GM21576 (cell line): ENCODE measurements around the gene POFUT1.
"Not testable (repeated sequence)": the region's sequence is repeated elsewhere in the genome, so short reads cannot be mapped to it uniquely, and the experiment has no call there.

Source experiments
- ATAC-seq: cut with Tn5 transposase; IDR thresholded peaks from one replicate; pipeline ENCODE4 v1.9.1; 2021; ENCODE audit warnings: mild to moderate bottlenecking, moderate library complexity; ENCODE audit not compliant: unreplicated experiment

The POFUT1 gene

DNA sequence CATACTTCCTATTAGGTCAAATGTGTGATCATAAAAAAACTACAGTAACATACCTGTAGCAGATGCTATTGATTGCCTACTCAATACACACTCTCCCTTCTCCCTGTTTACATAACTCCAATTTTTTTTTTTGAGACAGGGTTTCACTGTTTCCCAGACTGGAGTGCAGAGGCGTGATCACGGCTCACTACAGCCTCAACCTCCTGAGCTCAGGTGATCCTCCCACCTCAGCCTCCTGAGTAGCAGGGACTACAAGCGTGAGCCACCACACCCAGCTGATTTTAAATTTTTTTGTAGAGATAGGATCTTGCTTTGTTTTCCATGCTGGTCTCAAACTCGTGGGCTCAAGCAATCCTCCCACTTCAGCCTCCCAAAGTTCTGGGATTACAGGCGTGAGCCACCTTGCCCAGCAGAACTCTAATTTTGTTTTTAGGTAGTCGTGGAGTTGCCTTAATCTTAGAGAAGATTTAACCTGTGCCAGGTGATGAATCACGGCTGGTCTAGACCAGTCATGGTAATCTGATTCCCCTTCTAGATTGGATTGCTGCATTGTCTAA is 55.8 kb downstream of the POFUT1 start:
- no peak for ATAC-seq

DNA sequence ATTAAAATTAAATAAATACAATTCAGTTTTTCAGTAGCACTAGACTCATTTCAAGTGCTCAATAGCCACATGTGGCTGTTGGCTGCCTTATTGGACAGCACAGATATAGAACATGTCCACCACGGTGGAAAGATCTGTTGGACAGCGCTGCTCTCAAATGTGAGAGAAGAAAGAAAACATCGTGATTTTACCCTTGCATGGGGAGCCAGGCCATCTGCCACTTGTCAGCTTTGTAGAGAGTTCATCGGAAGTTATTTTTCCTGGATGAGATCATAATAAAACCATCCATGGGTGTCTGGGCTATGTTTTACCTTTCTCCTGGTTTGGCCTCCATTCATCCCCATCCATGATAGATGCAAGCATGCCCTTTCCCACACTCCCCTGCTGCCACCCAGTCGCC is 63.9 kb downstream of the POFUT1 start:
- ATAC-seq: no peak

DNA sequence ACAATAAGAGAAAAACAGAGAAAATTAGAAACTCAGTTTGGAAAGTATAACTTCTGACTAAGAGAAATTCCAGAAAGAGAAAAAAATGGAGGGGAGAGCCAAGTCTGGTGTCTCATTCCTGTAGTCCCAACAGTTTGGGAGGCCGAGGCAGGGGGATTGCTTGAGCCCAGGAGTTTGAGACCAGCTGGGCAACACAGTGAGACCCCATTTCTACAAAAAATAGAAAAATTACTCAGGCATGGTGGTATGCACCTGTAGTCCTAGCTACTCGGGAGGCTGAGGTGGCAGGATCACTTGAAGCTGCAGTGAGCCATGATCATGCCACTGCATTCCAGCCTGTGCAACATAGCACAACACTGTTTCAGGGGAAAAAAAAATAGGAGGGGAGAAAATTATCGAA is 66.7 kb downstream of the POFUT1 start:
- no peak for ATAC-seq

DNA sequence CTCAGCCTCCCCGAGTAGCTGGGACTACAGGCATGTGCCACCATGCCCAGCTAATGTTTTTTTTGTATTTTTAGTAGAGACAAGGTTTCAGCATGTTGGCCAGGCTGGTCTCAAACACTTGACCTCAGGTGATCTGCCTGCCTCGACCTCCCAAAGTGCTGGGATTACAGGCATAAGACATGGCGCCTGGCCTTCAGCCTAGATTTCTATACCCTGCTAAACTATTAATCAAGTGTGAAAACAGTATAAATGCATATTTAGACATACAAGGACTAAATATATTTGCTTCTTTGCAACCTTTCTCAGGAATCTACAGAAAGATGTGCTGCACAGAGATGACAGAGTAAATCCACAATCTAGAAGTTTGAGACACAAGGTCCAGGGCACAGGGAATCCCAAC is 67.5 kb downstream of the POFUT1 start:
- not testable (repeated sequence) for ATAC-seq

DNA sequence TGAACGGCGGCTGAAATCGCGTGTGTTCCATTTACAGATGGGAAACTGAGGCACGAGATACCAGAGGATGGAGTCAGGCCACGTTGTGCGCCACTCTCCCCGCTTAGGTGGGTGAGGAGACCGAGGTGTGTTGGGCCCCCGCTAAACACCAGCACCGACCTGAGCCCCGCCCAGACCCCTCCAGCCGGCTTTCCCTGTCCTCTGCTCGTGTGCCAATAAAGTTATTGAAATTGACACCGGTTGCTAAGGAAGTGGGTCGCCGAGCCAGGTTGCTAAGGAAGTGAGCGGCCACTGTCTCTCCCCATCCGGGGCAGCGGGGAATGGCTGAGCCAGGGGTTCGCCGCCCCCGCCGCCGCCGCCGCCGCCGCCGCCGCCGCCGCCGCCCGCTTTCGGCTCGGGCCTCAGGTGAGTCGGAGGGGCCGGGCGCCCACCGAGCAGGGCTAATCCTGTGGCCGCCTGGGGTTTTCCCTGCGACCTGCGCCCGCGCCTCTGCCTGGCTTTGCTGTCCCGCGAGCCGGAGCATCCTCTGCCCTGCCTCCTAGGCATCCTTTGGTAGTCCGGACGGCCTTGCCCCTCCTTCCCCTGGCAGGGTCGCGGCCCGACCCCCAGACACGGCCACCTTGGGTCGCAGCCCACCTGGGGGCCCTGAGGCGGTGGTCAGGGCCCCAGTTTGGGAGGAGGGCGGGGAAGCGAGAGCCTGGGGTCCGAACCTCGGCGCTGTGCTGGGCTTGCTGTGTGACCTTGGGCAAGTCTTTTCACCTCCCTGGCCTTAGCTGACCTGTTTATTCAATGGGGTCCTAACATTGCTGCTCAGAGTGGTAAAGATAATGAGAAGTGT is 69.9 kb downstream of the POFUT1 start, which contains the start of gene KIF3B:
TSS of gene KIF3B (plus strand) at position 291 of the 838 bp plus-strand sequence. CDS start 32,127 bp downstream, outside the sequence.
- peak; percentile 72 for ATAC-seq

DNA sequence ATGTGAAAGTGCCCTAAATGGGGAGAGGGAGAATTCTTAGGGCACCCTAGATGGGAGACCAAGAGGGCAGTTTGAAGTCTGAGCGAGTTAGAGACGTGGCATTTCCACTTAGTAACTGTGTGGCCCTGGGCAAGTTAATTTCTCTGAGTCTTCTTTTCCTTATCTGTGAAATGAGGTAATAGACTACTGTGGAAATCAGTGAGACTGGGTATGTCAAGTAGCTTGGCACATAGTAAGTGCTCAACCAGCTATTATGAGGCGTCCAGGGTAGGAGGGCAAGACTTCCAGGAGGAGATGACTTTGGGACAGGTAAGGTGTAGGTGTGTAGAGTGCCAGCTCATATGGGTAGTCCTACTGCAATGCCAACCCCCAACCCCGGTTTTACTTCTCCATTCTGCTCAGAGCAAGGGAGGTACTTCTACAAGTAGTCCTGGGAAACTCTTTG is 70.5 kb downstream of the POFUT1 start:
- ATAC-seq: peak; percentile 61

DNA sequence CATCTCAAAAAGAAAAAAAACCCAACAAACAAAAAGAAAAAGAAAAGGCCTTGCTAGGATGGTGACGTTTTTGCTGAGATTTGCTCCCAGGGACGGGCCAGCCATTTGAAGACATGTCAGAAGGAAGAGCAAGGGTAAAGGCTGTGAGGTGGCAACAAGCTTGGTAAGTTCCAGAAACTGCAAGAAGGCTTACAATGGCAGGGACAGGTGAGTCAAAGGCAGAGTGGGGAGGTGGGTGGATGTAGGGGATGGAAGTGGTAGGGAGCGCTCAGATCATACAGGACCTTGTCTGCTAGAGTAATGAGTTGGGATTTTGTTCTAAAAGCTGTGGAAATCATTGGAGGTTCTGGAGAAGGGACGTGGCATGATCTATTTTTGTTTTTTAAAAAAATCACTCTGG is 74.0 kb downstream of the POFUT1 start:
- no peak for ATAC-seq

DNA sequence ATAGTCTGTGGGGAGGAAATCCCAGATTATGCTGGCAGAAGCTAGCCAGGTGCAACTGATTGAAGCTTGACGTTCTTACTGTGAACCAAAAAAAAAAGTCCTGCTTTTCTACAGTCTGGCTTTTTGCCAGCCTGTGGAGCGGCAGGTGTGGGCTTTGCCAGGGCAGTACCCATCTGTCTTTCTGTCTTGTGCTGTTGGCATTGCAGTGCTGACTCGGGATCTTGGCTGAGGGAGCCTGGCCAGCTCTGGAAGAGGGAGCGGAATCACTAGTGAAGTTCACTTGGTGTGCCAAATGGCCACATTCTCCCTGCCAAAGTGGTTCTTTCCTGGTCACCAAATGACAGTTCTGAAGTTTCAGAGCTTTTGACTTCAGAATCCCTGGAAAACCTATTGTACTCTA is 74.8 kb downstream of the POFUT1 start:
- ATAC-seq: no peak

DNA sequence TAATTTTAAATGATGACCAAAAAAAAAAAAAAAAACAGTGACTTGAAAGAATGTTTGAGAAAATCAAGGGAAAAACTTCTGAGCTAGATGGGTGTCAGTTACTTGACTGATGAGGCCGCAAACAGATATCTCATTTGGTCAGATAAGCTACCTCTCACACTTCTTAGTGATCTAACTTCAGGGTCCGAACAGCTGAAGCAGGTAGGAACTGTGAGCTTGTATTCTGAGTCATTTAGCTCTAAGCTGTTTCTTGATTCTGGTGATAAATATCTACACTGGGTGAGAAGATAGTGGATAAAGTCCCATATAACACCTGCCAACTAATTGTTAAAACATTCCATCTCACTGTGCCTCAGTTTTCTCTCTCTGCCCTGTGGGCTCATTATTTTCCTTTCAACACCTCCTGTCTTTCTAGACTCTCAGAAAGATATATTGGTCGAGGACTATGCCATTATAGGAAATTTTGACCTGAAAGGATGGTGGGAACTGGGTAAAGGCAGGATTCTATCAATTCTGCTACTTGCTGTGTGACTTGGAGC is 77.5 kb downstream of the POFUT1 start:
- peak; percentile 13 for ATAC-seq

DNA sequence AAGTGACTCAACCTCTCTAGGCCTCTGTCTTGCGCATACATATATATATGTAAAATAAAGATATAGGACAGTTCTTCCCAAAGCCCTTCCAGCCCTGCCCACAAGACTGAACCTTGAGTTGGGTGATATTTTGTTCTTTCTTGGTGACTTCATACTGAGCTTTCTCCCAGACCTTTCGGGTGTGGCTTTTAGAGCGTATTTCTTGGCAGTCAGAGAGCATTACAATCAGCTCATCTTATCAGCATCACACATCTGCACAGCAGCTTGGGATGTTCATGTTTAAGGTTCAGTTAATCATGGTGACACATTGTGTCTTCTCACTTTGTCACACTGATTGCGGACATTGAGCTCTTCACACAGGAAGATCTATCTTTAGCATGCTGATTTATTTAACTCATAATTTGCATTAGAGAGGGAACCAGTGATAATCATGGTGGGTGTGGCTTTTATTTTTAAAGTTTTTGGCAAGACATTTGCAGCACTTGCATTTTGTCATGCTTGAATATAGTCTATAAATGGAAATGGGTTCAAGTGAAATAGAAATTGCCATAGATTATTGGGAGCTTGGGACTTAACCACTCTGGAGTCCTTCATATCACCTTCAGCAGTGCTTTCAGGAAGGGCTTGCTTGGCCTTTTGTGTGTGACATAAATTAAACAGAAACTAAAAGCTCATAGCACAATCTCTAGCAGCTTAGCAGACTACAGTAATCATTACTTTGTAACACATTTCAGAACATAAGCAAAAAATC is 78.1 kb downstream of the POFUT1 start:
- peak; percentile 70 for ATAC-seq

DNA sequence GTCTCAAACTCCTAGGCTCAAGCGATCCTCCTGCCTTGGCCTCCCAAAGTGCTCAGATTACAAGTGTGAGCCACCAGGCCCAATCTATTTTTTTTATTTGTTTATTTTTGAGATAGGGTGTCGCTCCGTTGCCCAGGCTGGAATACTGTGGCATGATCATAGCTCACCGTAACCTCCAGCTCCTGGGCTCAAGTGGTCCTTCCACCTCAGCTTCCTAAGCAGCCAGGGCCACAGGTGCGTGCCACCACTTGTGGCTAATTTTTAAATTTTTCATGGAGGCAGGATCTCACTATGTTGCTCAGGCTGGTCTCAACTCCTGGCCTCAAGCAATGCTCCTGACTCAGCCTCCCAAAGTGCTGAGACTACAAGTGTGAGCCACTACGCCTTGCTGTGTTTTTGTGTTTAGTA is 79.6 kb downstream of the POFUT1 start:
- ATAC-seq: no peak
